T-helper 1 cell (primary cell): ENCODE results near the gene XRCC1.
"Not testable (repeated sequence)": the region's sequence is repeated elsewhere in the genome, so short reads cannot be mapped to it uniquely, and the experiment has no call there.

Experiments
- DNase-seq, 5 donors: peaks; one replicate each; pipeline ENCODE4 v3.0.0-alpha.2; 2012 to 2020

The XRCC1 gene

DNA sequence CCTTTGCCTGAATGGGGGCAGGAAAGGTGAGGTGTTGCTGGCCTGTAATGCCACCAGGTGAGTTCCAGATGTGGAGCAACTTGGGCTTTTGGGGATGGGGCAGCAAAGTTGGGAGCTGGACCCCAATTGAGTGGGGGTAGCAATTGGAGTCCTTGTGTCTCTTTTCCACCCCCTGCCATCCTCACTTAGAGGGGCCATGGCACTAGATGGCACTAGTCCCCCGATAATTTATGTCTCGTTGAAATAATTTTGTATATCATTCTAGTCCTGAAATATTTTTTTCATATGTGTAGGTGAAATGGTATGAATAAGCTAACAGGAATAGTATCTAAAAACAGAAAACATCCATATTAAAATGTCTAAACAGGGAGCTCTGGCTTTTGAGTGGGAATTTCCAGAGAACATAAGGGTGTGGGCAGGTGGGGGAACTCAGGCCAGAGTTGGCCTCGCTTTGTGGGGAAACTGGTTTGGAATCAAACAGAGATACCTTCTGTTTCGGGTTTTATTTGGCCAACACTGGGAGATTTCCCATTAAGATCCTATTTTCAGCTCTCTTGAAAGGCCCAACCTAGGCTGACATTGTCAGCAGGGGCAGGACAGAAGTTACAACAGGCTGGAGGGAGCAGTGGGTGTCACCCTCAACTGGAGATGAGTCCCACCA, 24.4 kb upstream of the XRCC1 start:
- DNase-seq: no peak

DNA sequence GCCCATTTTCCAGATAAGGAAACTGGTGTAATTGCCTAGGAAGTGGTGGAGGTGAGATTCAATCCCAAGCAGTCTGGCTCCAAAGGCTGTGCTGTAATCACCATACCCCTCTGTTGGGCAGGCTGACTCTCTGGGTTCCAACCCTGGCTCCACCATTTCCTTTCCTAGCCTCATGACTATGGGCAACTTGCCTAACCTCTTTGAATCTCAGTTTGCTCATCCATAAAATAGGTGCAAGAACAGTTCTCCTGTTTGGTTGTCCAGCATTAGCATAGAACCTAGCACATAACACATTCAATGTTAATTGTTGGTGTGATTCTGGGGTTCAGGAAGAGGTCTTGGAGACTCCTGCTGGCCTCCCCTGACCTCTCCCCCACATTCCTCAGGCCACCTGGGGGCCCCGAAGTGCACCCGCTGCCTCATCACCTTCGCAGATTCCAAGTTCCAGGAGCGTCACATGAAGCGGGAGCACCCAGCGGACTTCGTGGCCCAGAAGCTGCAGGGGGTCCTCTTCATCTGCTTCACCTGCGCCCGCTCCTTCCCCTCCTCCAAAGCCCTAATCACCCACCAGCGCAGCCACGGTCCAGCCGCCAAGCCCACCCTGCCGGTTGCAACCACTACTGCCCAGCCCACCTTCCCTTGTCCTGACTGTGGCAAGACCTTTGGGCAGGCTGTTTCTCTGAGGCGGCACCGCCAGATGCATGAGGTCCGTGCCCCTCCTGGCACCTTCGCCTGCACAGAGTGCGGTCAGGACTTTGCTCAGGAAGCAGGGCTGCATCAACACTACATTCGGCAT, 23.3 kb upstream of the XRCC1 start:
- DNase-seq: no peak

DNA sequence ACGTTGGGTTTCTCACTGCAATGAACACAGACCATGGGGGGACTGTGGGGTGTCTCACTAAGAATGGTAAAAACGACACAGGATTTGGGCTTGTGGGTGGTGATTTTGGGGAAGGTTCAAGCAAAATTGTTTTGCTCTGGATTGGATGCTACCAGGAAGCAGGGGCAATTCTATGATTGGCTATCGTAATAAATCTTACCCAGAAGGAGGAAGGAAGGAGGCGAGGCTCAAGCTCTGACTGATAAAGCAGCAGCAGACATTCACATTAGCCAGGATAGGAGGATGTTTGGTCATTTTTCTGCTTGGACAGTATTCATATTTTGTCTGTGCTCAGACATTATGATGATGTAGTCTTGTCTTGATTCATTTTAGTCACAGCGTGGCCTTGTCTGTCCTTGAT, 22.5 kb upstream of the XRCC1 start:
- no peak for DNase-seq

DNA sequence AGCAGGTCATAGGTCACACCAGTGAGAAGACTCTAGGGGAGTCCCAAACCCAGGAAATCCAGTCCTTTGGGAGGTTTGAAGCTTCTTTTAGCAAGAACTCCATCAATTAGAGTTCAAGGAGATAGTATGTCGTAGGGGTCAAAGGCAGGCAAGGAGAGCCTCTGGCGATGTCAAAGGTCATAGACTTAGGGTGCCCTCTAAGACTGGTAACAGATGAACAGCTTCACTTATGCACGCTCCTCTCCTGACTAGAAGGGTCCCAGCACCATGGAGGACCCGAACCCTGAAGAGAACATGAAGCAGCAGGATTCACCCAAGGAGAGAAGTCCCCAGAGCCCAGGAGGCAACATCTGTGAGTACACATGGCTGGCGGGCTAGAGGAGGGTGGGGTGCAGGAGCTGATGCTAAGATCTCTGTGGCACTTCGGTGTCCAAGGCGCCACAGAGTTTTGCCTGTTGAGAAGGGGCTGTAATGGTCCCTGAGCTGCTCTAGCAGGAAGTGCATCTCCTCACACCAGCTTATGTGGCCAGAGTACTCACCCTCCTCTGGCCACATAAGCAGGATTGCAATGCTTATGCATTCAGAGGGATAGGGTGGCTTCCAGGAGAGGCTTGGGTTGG, 21.6 kb upstream of the XRCC1 start:
- DNase-seq: no peak

DNA sequence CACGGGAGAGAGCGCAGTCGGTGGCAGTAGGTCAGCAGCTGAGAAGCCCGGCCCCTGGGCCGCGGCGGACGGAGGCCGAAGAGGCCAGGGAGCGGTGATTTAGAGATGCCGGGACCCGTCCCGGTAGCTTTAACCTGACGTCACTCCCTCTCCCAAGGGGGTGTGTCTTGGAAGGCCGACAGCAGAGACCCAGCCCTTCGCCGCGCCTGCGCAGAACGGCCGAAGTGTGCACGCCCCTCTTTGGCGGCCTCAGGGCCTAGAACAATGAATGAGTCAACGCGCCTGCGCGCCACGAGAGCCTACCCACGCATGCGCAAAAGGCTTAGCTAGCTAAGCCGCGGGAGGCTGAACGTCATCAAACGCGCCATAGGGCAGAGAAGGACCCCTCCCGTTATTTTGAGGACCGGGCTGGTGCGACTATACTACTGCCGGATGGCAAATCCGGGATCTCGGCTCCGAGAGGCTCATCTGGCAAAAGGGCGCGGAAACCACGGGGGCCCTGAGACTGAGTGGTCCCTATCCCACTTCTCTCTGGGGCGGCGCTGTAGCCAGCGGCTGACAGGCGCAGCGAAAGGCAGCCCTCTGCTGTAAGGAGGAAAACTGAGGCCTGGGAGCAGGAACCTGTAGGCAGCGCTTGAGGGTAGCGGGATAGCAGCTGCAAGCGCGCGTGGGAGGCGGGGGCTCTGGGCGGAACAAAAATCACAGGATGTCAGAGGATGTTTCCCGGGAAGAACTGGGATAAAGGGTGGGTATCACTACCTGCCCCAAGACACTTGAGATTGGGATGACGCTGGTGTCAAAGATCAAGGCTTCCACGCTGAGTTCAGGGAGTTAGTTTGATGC, 20.9 kb upstream of the XRCC1 start, which contains the start of the genes IRGQ and ZNF576:
TSS of gene IRGQ (minus strand) at position 136 of the 843 bp plus-strand sequence. CDS start 796 bp downstream, outside the sequence.
TSS of gene ZNF576 (plus strand) at position 597 of the 843 bp plus-strand sequence. CDS start 514 bp downstream, outside the sequence.
- peak; percentile 100 for DNase-seq

DNA sequence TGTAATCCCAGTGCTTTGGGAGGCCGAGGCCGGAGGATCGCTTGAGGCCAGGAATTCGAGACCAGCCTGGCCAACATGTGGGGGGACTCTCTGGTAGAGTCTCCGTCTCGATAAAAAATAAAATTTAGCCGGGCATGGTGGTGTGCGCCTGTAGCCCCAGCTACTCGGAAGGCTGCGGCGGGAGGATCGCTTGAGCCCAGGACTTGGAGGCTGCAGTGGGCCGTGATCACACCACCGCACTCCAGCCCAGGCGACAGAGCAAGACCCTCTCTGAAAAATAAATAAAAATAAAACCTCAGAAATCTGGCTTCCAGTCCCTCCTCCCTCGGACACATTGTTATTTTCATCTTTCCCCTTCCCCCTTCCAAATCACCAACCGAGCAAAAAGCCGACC, 20.3 kb upstream of the XRCC1 start:
- no peak for DNase-seq

DNA sequence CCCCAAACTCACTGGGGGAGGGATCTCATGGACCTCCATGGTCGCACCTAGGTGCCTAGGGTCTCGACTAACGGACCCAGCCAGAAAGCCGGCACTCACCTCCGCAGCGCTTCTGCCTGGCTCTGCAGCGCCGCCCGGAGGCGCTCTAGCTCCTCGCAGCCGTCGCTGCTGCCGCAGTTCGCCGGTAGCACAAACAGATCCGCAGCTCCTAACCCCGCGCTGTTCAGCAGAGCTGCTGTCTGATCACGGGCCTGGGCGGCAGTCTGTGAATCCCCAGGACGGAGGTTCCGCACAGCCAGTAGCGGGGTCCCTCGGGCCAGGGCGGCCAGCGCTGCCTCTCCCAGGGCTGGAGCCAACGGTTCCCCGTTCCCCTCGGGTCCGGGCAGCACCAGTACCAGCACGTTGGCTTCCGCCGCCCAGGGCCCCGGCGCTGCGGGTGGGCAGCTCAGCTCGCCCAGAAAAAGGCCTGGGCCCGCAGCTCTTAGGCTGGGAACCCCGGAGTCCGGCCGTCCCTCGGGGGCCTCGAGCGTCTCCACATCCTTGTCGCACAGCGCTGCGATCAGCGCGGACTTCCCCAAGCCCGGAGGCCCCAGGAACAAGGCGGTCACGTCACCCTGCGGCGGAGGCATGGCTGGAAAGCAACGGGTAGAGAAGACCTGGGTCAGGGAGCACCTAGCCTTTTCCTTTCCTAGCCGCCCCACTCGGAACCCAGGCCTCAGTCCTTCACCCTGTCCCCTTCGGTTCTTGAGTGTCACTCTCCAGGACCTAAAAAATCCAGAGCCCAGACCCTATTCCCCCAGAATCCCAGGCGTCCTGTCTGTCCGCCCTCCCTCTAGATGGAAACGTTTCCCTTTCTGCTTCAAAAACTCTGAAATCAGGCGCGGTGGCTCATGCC, 19.6 kb upstream of the XRCC1 start:
- peak; percentile 57 to 85 (median 60) for DNase-seq

DNA sequence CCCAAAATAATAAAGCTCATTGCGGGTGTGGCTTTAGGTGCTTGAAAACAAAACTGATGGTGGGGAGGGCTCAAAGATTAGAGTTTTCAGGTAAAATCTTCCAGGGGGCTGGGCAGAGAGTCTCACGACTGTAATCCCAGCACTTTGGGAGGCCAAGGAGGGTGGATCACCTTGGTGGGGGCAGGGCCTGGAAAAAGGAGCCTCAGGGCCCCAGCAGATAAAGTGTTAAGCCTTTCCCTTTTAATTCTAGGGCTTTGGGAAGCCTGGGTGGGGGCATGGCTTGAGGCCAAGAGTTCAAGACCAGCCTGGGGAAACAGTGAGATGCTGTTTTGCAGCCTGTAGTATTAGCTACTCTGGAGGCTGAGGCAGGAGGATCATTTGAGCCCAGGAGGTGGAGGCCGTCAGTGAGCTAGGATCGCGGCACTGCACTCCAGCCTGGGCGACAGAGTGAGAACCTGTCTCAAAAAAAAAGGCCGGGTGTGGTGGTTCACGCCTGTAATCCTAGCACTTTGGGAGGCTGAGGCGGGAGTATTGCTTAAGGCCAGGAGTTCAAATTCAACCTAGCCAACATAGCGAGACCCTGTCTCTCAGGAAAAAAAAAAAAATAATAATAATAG, 18.9 kb upstream of the XRCC1 start:
- DNase-seq: no peak

DNA sequence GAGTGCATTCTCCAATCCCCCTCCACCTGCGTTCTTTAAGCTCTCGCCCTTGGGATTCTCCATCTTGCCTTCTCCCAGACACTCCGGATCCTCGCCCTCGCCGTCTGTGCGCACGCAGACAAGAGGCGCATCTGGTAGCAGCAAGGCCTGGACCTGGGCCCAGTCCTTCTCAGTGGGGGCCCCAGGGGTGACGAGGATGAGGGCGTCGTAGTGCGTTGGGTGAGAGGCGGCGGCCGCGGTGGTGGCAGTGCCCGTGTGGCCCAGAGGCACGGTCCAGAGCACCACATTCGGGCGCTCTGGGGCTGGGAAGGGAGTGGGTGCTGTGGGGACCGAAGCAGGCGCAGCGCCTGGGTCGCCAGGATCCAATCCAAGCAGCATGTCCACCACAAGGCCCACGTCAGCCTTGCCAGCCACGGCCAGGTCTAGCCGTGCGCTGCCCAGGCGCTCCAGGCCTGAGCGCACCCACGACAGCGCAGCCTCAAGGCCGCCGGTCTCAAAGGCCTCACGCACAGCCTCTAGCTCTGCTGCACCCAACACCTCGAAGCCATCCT, 17.5 kb upstream of the XRCC1 start:
- DNase-seq: no peak

DNA sequence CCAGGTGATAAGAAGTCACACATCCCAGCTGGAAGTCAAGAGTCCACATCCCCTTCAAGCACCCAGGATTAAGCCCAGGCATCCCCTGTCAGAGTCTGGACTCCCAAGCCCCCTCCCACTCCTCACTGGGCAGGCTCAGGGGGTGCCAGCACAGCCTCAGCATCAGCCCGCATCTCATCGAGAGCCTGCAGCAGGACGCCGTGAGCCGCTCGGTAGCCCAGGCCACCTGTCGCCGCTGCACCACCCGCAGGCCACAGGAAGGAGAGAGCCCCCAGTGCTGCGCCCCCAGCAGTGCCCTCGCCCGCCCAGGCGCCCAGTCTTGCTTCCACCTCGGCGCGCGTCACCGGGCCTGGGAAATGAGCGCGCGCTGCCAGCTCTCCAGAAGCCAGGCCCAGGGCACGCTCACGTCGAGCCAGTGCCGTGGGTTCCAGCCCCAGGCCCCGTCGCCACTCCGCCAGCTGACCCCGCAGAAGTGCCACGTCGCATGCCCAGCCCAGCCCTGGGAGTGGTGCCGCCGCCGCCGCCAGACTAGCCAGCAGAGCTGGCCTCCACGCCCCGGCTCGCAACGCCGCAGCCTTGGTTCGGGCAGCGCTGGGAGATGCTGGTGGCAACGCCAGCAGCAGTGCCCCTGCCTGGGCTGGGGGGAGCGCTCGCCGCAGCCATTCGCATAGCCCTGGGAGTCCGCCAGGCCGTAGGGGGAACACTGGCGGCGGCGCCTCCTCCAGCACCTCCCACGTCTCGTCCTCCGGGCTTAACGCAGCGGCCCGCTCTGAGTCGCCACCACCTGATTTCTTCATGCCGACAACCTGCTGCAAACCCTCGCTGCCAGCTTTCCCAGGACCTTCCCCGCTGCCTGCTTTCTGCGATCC, 16.8 kb upstream of the XRCC1 start:
- no peak for DNase-seq

DNA sequence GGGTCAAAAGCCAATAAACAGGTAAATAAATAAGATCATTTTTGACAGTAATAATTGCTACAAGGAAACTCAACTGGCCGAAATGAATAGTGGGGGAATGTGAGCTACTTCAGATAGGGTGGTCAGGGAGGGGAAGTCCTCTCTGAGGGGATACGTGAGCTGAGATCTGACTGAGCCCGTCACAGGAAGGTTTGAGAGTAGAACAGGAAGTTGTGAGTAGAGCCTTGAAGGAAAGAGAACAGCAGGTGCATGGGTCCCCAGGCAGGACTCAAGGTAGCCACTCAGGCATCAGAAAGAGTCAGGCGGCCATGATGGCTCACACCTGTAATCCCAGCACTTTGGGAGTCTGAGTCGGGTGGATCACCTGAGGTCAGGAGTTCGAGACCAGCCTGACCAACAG, 14.4 kb upstream of the XRCC1 start:
- DNase-seq: no peak

DNA sequence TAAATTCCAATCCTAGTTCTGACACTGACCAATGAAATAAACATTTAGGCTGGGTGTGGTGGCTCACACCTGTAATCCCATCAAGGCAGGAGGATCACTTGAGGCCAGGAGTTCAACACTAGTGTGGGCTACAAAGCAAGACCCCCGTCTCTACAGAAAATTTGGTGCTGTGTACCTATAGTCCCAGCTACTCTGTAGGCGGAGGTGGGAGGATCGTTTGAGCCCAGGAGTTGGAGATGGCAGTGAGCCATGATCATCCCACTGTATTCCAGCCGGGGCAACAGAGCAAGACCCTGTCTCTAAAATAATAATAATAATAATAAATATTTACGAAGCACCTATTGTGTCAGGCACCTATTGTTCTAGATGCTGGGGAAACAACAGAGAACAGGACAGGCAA, 13.9 kb upstream of the XRCC1 start:
- no peak for DNase-seq

DNA sequence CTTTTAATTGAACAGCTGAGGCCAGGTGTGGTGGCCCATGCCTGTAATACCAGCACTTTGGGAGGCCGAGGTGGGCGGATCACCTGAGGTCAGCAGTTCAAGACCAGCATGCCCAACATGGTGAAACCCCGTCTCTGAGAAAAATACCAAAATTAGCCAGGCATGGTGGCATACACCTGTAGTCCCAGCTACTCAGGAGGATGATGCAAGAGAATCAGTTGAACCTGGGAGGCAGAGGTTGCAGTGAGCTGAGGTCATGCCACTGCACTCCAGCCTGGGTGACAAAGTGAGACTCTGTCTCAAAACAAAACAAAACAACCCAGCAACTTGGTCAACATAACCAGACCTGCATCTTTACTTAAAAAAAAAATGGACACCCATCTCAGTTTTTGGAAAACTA, 11.7 kb upstream of the XRCC1 start:
- DNase-seq: not testable (repeated sequence)

DNA sequence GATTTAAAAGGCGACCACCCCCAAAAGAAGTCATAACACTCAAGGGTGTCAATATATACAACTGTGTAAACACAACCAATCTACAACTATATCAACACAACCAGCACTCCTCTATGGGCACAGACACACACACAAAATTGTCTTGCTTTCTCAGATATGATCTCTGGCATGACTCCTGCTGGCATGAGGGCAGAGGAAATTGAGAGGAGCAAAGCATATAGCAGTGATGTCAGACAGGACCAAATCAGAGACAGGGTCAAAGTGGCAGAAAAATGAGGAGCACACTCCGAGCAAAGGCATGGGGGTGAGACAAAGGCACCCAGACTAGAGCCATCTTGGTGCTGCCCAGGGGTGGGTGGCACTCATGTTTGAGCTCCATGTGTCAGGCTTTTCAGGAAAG, 11.0 kb upstream of the XRCC1 start:
- no peak for DNase-seq

DNA sequence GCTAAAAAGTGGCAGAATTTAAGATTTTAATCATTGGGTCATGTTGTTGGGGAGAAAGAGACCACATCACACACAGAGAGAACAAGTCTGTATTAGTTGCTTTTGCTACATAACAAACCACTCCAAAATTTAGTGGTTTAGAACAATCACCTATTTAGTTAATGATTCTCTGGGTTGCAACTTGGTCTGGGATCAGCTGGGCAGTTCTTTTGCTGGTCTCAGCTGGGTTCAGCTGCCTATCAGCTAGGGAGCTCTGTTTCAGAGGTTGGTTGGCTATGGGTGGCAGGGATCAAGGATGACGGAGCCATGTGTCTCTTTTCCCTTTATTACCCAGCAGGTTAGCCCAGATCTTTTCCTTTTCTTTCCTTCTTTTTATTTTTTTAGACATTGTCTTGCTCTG, 9.2 kb upstream of the XRCC1 start:
- no peak for DNase-seq

DNA sequence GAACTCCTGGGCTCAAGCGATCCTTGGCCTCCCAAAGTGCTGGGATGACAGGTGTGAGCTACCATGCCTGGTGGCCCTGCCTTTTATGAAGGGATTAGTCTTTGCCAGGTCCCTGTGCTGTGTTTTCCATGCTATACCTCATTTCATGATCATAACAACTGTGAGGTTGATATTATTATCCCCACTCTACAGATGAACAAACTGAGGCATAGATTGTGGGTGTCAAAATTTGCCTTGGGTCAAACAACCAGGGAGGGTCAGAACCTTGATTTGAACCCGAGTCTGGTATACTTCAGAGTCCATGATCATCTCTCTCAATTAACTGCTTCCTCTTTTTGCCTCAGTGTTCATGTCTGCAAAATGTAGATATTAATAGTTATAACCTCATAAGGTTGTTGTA, 7.2 kb upstream of the XRCC1 start:
- DNase-seq: no peak

DNA sequence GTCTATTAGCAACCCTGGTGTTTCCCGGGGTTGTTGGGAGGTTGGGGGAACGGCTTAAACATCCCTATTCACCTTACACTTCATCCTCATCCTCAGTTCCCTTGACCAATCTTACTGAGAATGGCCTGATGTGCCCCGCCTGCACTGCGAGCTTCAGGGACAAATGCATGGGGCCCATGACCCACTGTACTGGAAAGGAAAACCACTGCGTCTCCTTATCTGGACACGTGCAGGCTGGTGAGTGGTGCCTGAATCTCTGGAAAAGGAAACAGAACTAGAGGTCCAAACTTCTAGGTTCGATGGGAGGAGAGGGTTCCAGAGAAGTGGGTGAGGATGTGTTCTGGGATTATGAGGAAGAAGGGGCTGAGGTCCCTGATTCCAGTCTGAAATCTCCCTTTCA, 6.1 kb upstream of the XRCC1 start:
- no peak for DNase-seq

DNA sequence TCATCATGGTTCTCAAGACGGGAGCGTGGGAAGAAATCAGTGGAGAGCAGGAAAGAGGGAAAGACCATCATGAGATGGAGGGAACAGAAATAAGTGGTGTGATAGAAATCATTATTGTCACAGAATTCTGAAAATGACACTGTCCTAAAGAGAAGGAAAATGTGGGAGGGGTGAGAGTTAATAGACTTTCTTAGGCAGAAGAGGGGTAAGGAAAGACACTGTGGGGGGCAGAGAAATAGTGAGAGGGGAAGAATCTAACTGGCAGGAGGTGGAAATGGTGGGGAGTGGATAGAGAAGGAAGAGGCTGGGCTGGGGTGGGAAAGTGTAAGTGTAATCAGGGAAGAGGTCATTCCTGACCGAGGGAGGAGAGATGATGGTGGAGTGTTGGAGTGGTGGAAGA, 3.5 kb upstream of the XRCC1 start:
- DNase-seq: no peak

DNA sequence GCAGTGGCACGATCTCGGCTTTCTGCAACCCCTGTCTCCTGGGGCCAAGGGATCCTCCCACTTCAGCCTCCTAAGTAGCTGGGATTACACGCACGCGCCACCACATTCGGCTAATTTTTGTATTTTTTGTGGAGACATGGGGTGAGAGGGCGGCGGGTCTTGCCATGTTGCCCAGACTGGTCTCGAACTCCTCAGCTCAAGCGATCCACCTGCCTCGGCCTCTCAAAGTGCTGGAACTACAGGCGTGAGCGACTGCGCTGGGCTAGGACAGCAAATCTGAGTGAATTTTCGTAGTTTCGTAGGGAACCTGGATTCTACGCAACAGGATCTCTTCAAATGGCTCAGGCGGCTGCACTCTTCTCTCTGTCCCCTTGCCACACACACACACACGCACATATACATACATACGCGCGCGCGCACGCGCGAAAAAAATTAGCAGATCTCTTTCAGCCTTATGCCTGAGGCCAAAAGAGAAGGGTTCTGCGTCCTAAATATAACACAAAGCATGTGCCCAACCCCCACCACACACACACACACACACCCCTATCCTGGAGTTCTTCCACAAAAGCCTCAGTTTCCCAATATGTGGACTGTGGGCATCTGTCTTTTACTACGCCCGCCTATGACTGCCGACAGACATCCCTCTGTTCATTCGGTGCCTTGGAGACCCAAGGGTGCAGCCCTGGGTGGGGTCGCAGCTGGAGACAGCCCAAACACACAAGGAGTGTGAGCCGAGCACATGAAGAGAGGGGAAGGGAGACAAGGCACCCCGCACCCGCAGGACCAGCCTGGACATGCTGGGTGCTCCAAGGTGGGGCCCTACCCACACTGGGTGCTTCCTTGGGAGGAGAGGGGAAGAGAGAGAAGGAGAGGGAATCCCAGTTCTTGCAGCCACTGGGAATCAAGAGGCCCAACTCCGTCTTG, 890 bp upstream of the XRCC1 start:
- DNase-seq: no peak
